MM.1S (cell line): ENCODE measurements around the gene LRRC4C.

ENCODE experiments used
- DNase-seq: peaks from one replicate; pipeline ENCODE4 v3.0.0-alpha.2; 2015
- H2AFZ ChIP-seq: fragments of 300-600 bp; sonication (generic); 2 replicates; pipeline ENCODE4 v1.6.0; 2016; ENCODE audit warnings: antibody characterized with exemption, low read length
- H3F3A ChIP-seq: fragments of 300-600 bp; sonication (generic); 2 replicates; pipeline ENCODE4 v1.6.1; 2016; ENCODE audit warnings: mild to moderate bottlenecking, antibody characterized with exemption, low read length, moderate library complexity, mixed read lengths; ENCODE audit not compliant: insufficient read depth
- H3K27ac ChIP-seq: fragments of 300-600 bp; sonication (generic); 2 replicates; pipeline ENCODE4 v1.5.1; 2016; ENCODE audit warnings: mild to moderate bottlenecking, low read length
- H3K27me3 ChIP-seq: fragments of 300-600 bp; sonication (generic); replicated peaks from 2 replicates; pipeline ENCODE4 v1.6.0; 2016; ENCODE audit warnings: low read length; ENCODE audit not compliant: insufficient read depth
- H3K36me3 ChIP-seq: fragments of 300-600 bp; sonication (generic); replicated peaks from 2 replicates; pipeline ENCODE4 v1.6.1; 2016; ENCODE audit warnings: mild to moderate bottlenecking, low read length, mixed read lengths; ENCODE audit not compliant: insufficient read depth
- H3K4me1 ChIP-seq: fragments of 300-600 bp; sonication (generic); 2 replicates; pipeline ENCODE4 v1.6.1; 2016; ENCODE audit warnings: low read length, mixed read lengths
- H3K4me2 ChIP-seq: fragments of 300-600 bp; sonication (generic); 2 replicates; pipeline ENCODE4 v1.6.0; 2016; ENCODE audit warnings: low read depth, low read length
- H3K4me3 ChIP-seq: fragments of 300-600 bp; sonication (generic); 2 replicates; pipeline ENCODE4 v1.5.1; 2016; ENCODE audit warnings: low read length, mixed read lengths
- H3K79me2 ChIP-seq: fragments of 300-600 bp; sonication (generic); 2 replicates; pipeline ENCODE4 v1.6.1; 2016; ENCODE audit warnings: mixed run types, low read length, mixed read lengths
- H3K9ac ChIP-seq: fragments of 300-600 bp; sonication (generic); 2 replicates; pipeline ENCODE4 v1.6.1; 2016; ENCODE audit warnings: low read length, mixed read lengths
- H3K9me2 ChIP-seq: fragments of 300-600 bp; sonication (generic); replicated peaks from 2 replicates; pipeline ENCODE4 v1.6.1; 2016; ENCODE audit warnings: mild to moderate bottlenecking, low read length, mixed read lengths; ENCODE audit not compliant: insufficient read depth
- H3K9me3 ChIP-seq: fragments of 300-600 bp; sonication (generic); replicated peaks from 2 replicates; pipeline ENCODE4 v1.6.1; 2016; ENCODE audit warnings: mild to moderate bottlenecking, low read length, mixed read lengths; ENCODE audit not compliant: insufficient read depth
- H4K20me1 ChIP-seq: fragments of 300-600 bp; sonication (generic); 2 replicates; pipeline ENCODE4 v1.6.1; 2016; ENCODE audit warnings: mild to moderate bottlenecking, low read length, moderate library complexity, mixed read lengths; ENCODE audit not compliant: insufficient read depth
- EZH2 ChIP-seq: fragments of 300-600 bp; sonication (generic); optimal IDR thresholded peaks from 2 replicates; pipeline ENCODE3; 2017; ENCODE audit warnings: low read depth, mild to moderate bottlenecking, antibody characterized with exemption, low read length, mixed read lengths
- EZH2phosphoT487 ChIP-seq: fragments of 300-600 bp; sonication (generic); IDR thresholded peaks from 2 replicates; pipeline ENCODE4 v1.6.1; 2018; ENCODE audit warnings: antibody characterized with exemption, low read length
- TF ChIP-seq, protein P1 (sequence below): fragments of 300-600 bp; sonication (generic); IDR thresholded peaks from 2 replicates; pipeline ENCODE4 v1.5.1; 2016; ENCODE audit warnings: antibody characterized with exemption, low read length, mixed read lengths

LRRC4C gene

DNA sequence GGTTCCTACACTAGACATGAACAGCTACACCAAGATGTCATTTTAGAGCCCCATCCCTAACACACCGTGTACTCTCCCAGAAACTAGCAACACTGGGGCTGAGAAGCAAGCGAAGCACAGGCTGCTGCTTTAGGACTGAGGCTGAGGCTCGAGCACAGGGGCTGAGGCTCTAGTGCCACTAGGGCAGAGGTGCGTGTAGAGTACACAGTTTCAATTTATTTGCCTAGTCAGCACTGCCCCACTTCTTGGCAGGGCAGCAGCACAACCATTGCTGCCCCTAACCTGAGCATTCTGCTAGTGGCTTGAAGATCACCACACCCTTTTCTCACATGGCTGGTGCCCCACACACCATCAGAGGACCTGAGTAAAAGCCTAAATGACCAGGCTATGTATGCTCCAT lies 713.2 kb downstream of the LRRC4C start:
- no peak overlapping the region for H3K27ac ChIP-seq
- H3K4me2 ChIP-seq: no peak overlapping the region
- H3K9me2 ChIP-seq: no peaks in the 10 kb centered on the region
- H3K4me1 ChIP-seq: no peaks in the 10 kb centered on the region
- no peaks in the 10 kb centered on the region for H3F3A ChIP-seq
- H3K4me3 ChIP-seq: no peak overlapping the region
- H3K79me2 ChIP-seq: no peaks in the 10 kb centered on the region
- H3K27me3 ChIP-seq: no peaks in the 10 kb centered on the region
- no peaks in the 10 kb centered on the region for H3K36me3 ChIP-seq
- TF ChIP-seq EZH2: no peak
- no peak for TF ChIP-seq EZH2phosphoT487
- TF ChIP-seq, protein P1, sequence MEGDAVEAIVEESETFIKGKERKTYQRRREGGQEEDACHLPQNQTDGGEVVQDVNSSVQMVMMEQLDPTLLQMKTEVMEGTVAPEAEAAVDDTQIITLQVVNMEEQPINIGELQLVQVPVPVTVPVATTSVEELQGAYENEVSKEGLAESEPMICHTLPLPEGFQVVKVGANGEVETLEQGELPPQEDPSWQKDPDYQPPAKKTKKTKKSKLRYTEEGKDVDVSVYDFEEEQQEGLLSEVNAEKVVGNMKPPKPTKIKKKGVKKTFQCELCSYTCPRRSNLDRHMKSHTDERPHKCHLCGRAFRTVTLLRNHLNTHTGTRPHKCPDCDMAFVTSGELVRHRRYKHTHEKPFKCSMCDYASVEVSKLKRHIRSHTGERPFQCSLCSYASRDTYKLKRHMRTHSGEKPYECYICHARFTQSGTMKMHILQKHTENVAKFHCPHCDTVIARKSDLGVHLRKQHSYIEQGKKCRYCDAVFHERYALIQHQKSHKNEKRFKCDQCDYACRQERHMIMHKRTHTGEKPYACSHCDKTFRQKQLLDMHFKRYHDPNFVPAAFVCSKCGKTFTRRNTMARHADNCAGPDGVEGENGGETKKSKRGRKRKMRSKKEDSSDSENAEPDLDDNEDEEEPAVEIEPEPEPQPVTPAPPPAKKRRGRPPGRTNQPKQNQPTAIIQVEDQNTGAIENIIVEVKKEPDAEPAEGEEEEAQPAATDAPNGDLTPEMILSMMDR: no peak
- DNase-seq: no peak
- H3K9ac ChIP-seq: no peak overlapping the region
- no peaks in the 10 kb centered on the region for H4K20me1 ChIP-seq
- no peaks in the 10 kb centered on the region for H3K9me3 ChIP-seq
- no peak overlapping the region for H2AFZ ChIP-seq

DNA sequence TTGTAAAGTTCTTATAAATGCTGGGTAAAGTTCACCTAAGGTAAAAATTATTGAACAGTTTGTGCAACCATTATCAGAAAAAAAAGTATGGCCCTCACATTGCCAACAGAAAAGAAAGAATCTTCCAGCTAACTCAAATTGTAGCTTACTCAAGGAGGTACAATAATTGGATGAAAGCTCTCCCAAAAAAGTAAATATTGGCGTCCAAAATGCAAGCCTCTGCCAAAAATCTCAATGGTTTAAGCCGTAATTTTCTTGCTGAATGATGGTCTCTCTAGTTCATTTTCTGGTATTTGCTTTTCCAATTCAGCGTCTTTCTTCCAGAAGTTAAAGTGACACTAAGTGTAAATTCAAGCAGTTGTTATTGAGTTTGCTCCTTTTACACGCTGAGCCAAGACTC lies 727.3 kb downstream of the LRRC4C start:
- Histone ChIP-seq H4K20me1 (no peaks in the 10 kb centered on the region), H2AFZ (no peak overlapping the region)
- TF ChIP-seq EZH2phosphoT487: no peak
- TF ChIP-seq EZH2: no peak
- TF ChIP-seq, protein P1: no peak

DNA sequence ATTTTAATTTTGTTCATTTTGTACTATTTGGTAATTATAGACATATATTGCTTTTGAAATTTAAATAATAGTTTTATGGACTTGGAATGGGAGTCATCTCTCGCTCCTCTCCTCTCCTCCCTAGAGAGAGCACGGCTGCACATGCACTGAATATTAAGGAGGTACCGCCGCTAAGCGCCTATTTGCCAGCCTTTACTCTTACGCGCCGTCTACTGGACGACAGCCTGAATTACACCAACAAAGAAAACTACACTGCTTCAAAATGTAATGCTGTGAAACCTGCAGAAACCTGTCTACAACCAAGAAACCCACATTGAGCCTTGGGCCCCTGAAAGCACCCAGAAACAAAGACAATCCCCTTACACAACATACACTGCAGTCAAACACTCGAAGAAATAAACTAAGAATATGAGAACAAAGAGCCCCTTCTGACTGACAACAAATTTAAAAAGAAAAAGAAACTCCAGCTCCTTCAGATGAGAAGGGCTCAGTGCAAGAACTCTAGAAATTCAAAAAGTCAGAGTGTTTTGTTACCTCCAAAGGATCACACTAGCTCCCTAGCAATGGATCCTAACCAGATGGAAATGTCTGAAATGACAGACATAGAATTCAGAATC lies 737.2 kb downstream of the LRRC4C start:
- H3K4me2 ChIP-seq: no peak overlapping the region
- no peaks in the 10 kb centered on the region for H3K27me3 ChIP-seq
- no peaks in the 10 kb centered on the region for H3F3A ChIP-seq
- peak; percentile 29 for DNase-seq
- H3K9ac ChIP-seq: no peak overlapping the region
- H3K9me2 ChIP-seq: no peaks in the 10 kb centered on the region
- no peaks in the 10 kb centered on the region for H3K79me2 ChIP-seq
- no peak overlapping the region for H3K4me3 ChIP-seq
- H3K27ac ChIP-seq: no peak overlapping the region
- no peak overlapping the region for H2AFZ ChIP-seq
- TF ChIP-seq EZH2: no peak
- TF ChIP-seq, protein P1: peak; percentile 48
- H3K4me1 ChIP-seq: no peaks in the 10 kb centered on the region
- no peaks in the 10 kb centered on the region for H4K20me1 ChIP-seq
- H3K9me3 ChIP-seq: no peaks in the 10 kb centered on the region
- no peaks in the 10 kb centered on the region for H3K36me3 ChIP-seq

More for the DNA sequence above, 727.3 kb downstream of the LRRC4C start:
- Histone ChIP-seq H3K36me3 (no peaks in the 10 kb centered on the region), H3K4me3 (no peak overlapping the region), H3F3A (no peaks in the 10 kb centered on the region), H3K79me2 (no peaks in the 10 kb centered on the region), H3K9ac (no peak overlapping the region), H3K27ac (no peak overlapping the region), H3K27me3 (no peaks in the 10 kb centered on the region), H3K9me3 (no peaks in the 10 kb centered on the region), H3K4me1 (no peaks in the 10 kb centered on the region), H3K4me2 (no peak overlapping the region), H3K9me2 (no peaks in the 10 kb centered on the region)
- DNase-seq: no peak
